ENCODE data around the gene TLR6. TPM values are rescaled to one million over a fixed set of nuclear protein-coding genes. Genes with fewer than 3 reads are reported as not detected.

The TLR6 gene
- total and polyA plus RNA-seq, 10 of the 15 experiments (the other 5 are each of a cell fraction or from before 2014, with no cell fraction given): 1.1 to 49.4 (median 12.5) TPM

GRCh38 chr4:38818441-38818976 lies 38.1 kb downstream of the TLR6 start:
- Histone ChIP-seq H3K4me2 (ENCODE audit: control insufficient read depth, insufficient read depth) (peak overlapping the region; percentile 74; the same call in 1 of the 2 replicates), H3K27me3 (replicated peaks in 1 of 2; ENCODE audit: control insufficient read depth in 2 of 2, insufficient read depth in 2 of 2, low read length in 1 of 2) (no peaks in the 10 kb centered on the region), H2AFZ (ENCODE audit: control insufficient read depth, low read depth, low read length) (no peak overlapping the region), H3K4me1 (ENCODE audit: control insufficient read depth, insufficient read depth, low read length) (peaks cover 40% of the 10 kb centered on the region), H3K9me3 (replicated peaks; ENCODE audit: control insufficient read depth, insufficient read depth, low read length) (peaks cover 29% of the 10 kb centered on the region), H3K4me3 (no peak overlapping the region), H4K20me1 (ENCODE audit: control insufficient read depth, insufficient read depth) (no peaks in the 10 kb centered on the region), H3K36me3 (ENCODE audit: control insufficient read depth in 2 of 2, insufficient read depth in 2 of 2, low read length in 1 of 2) (0 out of 4 replicates have a peak, but pooled peaks cover 0 to 2% of the 10 kb centered on the region in 2 experiments), H3K27ac (ENCODE audit: control insufficient read depth, insufficient read depth) (peak overlapping the region; percentile 96), H3K9ac (ENCODE audit: control insufficient read depth, insufficient read depth, low read length) (no peak overlapping the region), H3K79me2 (ENCODE audit: control insufficient read depth, insufficient read depth, low read length) (peaks cover 5% of the 10 kb centered on the region)
- DNase-seq (ENCODE audit: low read depth, low spot score) (peak; percentile 81), ATAC-seq (peak; percentile 76), FAIRE-seq (no peak)
- intact Hi-C loops (cut with micrococcal nuclease; ENCODE audit: unreplicated experiment) (loop anchor here (1.0 to 5.0 kb wide), 2 partner anchors 13 to 36 kb away; partner anchors contain the start of gene TLR10), in situ Hi-C loops (cut with MboI) (loop anchor here (25.0 kb wide), 1 partner anchor 1369 kb away; the partner anchor contains the start of gene RHOH)
- ChIA-PET POLR2A (interaction anchor here (0.8 to 10.2 kb wide), 11 partner anchors 9 to 89 kb away, joined by 3 to 110 read pairs (median 6); partner anchors contain the start of genes TLR1 and TLR10), SMC1A (ENCODE audit: uncharacterized antibody, unreplicated experiment) (interaction anchor here (0.8 to 13.0 kb wide), 18 partner anchors 9 to 686 kb away, joined by 3 to 178 read pairs (median 8); partner anchors contain the start of genes TLR1, TLR10 and TLR6), CTCF (interaction anchor here (0.6 to 7.7 kb wide), 9 partner anchors 14 to 686 kb away, joined by 3 to 49 read pairs (median 10); partner anchors contain the start of genes TLR1, TLR10 and TLR6), RAD21 (ENCODE audit: unreplicated experiment) (interaction anchor here (0.9 to 8.9 kb wide), 11 partner anchors 8 to 685 kb away, joined by 3 to 171 read pairs (median 7); partner anchors contain the start of genes TLR1, TLR10 and TLR6)
- TSS peak; percentile 70 for BruUV-seq (replicated peaks)
- WGBS (ENCODE audit: insufficient coverage, insufficient replicate concordance, low lambda C conversion rate, missing lambda C conversion rate): 13% methylated on average over 5 of the region's 5 CpGs
- TF ChIP-seq SMAD1 (IDR thresholded peaks at IDR 0.05; ENCODE audit: low read depth, partially characterized antibody): peak; percentile 74
- TF ChIP-seq RFX5 (IDR thresholded peaks at IDR 0.05; ENCODE audit: low read depth, low read length): peak; percentile 20; the same call in 1 of the 2 replicates
- peak; percentile 90 for TF ChIP-seq ATF2 (IDR thresholded peaks at IDR 0.05; ENCODE audit: low read length)
- TF ChIP-seq, protein P1, sequence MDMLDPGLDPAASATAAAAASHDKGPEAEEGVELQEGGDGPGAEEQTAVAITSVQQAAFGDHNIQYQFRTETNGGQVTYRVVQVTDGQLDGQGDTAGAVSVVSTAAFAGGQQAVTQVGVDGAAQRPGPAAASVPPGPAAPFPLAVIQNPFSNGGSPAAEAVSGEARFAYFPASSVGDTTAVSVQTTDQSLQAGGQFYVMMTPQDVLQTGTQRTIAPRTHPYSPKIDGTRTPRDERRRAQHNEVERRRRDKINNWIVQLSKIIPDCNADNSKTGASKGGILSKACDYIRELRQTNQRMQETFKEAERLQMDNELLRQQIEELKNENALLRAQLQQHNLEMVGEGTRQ (IDR thresholded peaks at IDR 0.05; ENCODE audit: borderline replicate concordance, low read depth, low read length): no peak
- TF ChIP-seq EED (IDR thresholded peaks at IDR 0.05; ENCODE audit: low read depth): peak; percentile 71
- no peak for TF ChIP-seq BMI1 (IDR thresholded peaks at IDR 0.05; ENCODE audit: borderline replicate concordance)
- TF ChIP-seq ZNF207 (IDR thresholded peaks at IDR 0.05; ENCODE audit: borderline replicate concordance): peak; percentile 73; the same call in 1 of the 2 replicates
- TF ChIP-seq NFYB (IDR thresholded peaks at IDR 0.05; ENCODE audit: insufficient read depth, low read depth, low read length): no peak
- TF ChIP-seq MLLT1 (IDR thresholded peaks at IDR 0.05): peak; percentile 64
- peak; percentile 88 for TF ChIP-seq CREB1 (IDR thresholded peaks at IDR 0.05; ENCODE audit: low read depth)
- TF ChIP-seq NBN (IDR thresholded peaks at IDR 0.05): peak; percentile 90
- TF ChIP-seq MXI1 (IDR thresholded peaks at IDR 0.05; ENCODE audit: low read depth, low read length): no peak; the same call in 1 of the 2 replicates
- TF ChIP-seq MEF2B (IDR thresholded peaks at IDR 0.05; ENCODE audit: partially characterized antibody, poor library complexity, severe bottlenecking): peak; percentile 92
- TF ChIP-seq CEBPB (IDR thresholded peaks at IDR 0.05; ENCODE audit: borderline replicate concordance in 1 of 2, low read depth in 2 of 2, low read length in 2 of 2): no peak
- TF ChIP-seq PKNOX1 (IDR thresholded peaks at IDR 0.05): peak; percentile 22; the same call in 1 of the 2 replicates
- TF ChIP-seq IRF4 (IDR thresholded peaks at IDR 0.05; ENCODE audit: low read depth, low read length): no peak; the same call in 1 of the 2 replicates
